SK-N-SH (cell line): ENCODE data around the gene CAPN6. TPM values are rescaled to one million over a fixed set of nuclear protein-coding genes. Genes with fewer than 3 reads are reported as not detected.

Experiments used
- CTCF ChIA-PET: fragments of 300-600, 350-600 bp; formaldehyde crosslinking; extraction: SDS; loops from one replicate; lab custom pipeline; 2021; lab: Yijun Ruan, JAX
- POLR2A ChIA-PET: fragments of 350-600 bp; sonication (Branson Sonifier 250); formaldehyde crosslinking; extraction: SDS; loops from one replicate; lab custom pipeline; 2020; ENCODE audit warnings: antibody characterized with exemption, inconsistent platforms; lab: Yijun Ruan, JAX
- DNase-seq: peaks from one replicate; pipeline ENCODE4 v3.0.0; 2012
- H2AFZ ChIP-seq: fragments of 200-600 bp; sonication (generic); 2 replicates; pipeline ENCODE4 v1.8.1; 2016; ENCODE audit warnings: antibody characterized with exemption, mild to moderate bottlenecking, low read depth
- H3F3A ChIP-seq: fragments of 200-600 bp; sonication (generic); replicated peaks from 2 replicates; pipeline ENCODE3; 2016; ENCODE audit warnings: antibody characterized with exemption, mild to moderate bottlenecking; ENCODE audit not compliant: insufficient read depth
- H3K27ac ChIP-seq, 2 experiments: fragments of 200-500 bp in 1 of 2; fragments of 200-600 bp in 1 of 2; sonication (Bioruptor generic) in 1 of 2; sonication (generic), shearing (Covaris generic) in 1 of 2; 2 replicates each; pipeline versions ENCODE4 v1.5.1 to v1.6.1; 2014 to 2016; ENCODE audit warnings: low read depth in 2 of 2, inconsistent platforms in 1 of 2, low read length in 1 of 2, mild to moderate bottlenecking in 1 of 2, mixed read lengths in 1 of 2
- H3K27me3 ChIP-seq: fragments of 200-600 bp; sonication (generic), shearing (Covaris generic); 2 replicates; pipeline ENCODE4 v1.6.1; 2016; ENCODE audit warnings: mixed run types; ENCODE audit not compliant: insufficient read depth
- H3K36me3 ChIP-seq, 2 experiments: fragments of 200-500 bp in 1 of 2; fragments of 200-600 bp in 1 of 2; sonication (Bioruptor generic) in 1 of 2; sonication (generic) in 1 of 2; replicated peaks in 1 of 2; 2 replicates each; pipeline versions ENCODE3 to v1.5.1; 2014 to 2016; ENCODE audit warnings: low read length in 1 of 2, mild to moderate bottlenecking in 1 of 2; ENCODE audit not compliant: insufficient read depth in 2 of 2, control insufficient read depth in 1 of 2
- H3K4me1 ChIP-seq, 2 experiments: fragments of 200-500 bp in 1 of 2; fragments of 200-600 bp in 1 of 2; sonication (Bioruptor generic) in 1 of 2; sonication (generic), shearing (Covaris generic) in 1 of 2; 2 replicates each; pipeline versions ENCODE4 v1.5.1 to v1.6.1; 2014 to 2016; ENCODE audit warnings: low read depth in 1 of 2, low read length in 1 of 2, mixed run types in 1 of 2; ENCODE audit not compliant: insufficient read depth in 2 of 2, control insufficient read depth in 1 of 2
- H3K4me2 ChIP-seq: fragments of 200-600 bp; sonication (generic), shearing (Covaris generic); 2 replicates; pipeline ENCODE4 v1.6.1; 2017; ENCODE audit warnings: mixed run types
- H3K4me3 ChIP-seq, 2 experiments: fragments of 200-500 bp in 1 of 2; fragments of 200-600 bp in 1 of 2; sonication (Bioruptor generic) in 1 of 2; sonication (generic), shearing (Covaris generic) in 1 of 2; 2 replicates each; pipeline versions ENCODE4 v1.5.1 to v1.8.1; 2014 to 2016; ENCODE audit warnings: low read depth in 2 of 2, inconsistent platforms in 1 of 2, low read length in 1 of 2, mild to moderate bottlenecking in 1 of 2, mixed read lengths in 1 of 2, moderate library complexity in 1 of 2
- H3K79me2 ChIP-seq: fragments of 200-600 bp; sonication (generic); 2 replicates; pipeline ENCODE4 v1.8.1; 2017; ENCODE audit warnings: mild to moderate bottlenecking; ENCODE audit not compliant: insufficient read depth
- H3K9ac ChIP-seq: fragments of 200-600 bp; sonication (generic); 2 replicates; pipeline ENCODE4 v1.6.1; 2017; ENCODE audit warnings: mixed run types
- H3K9me2 ChIP-seq: fragments of 200-600 bp; sonication (generic); 2 replicates; pipeline ENCODE4 v1.6.1; 2017; ENCODE audit warnings: mixed run types
- H3K9me3 ChIP-seq: fragments of 200-600 bp; sonication (generic); 2 replicates; pipeline ENCODE4 v1.6.1; 2017; ENCODE audit warnings: mixed run types, mild to moderate bottlenecking, moderate library complexity
- H4K20me1 ChIP-seq: fragments of 200-600 bp; sonication (generic); 2 replicates; pipeline ENCODE4 v1.6.1; 2017; ENCODE audit warnings: mild to moderate bottlenecking, mixed run types; ENCODE audit not compliant: insufficient read depth
- CHD2 ChIP-seq: fragments of 150-350 bp; IDR thresholded peaks from 2 replicates; pipeline ENCODE4 v1.6.1; 2018; ENCODE audit warnings: low read length; ENCODE audit not compliant: partially characterized antibody
- CTCF ChIP-seq: fragments of 200-600 bp; sonication (generic); IDR thresholded peaks from 2 replicates; pipeline ENCODE4 v1.6.1; 2017; ENCODE audit warnings: antibody characterized with exemption, mild to moderate bottlenecking, moderate library complexity
- ELF1 ChIP-seq: IDR thresholded peaks from 2 replicates; pipeline ENCODE4 v1.4.0; 2012
- FOSL2 ChIP-seq: IDR thresholded peaks from 2 replicates; pipeline ENCODE4 v1.4.0; 2012; ENCODE audit warnings: low read depth, mild to moderate bottlenecking, moderate library complexity, borderline replicate concordance
- FOXM1 ChIP-seq: IDR thresholded peaks from 2 replicates; pipeline ENCODE4 v1.4.0; 2012; ENCODE audit warnings: low read depth, mild to moderate bottlenecking
- GATA2 ChIP-seq: sonication (generic); formaldehyde crosslinking; IDR thresholded peaks from 2 replicates; pipeline ENCODE4 v1.5.0; 2020; ENCODE audit warnings: mild to moderate bottlenecking, missing genetic modification reagents
- JUND ChIP-seq: IDR thresholded peaks from 2 replicates; pipeline ENCODE4 v1.4.0; 2012
- MAX ChIP-seq: IDR thresholded peaks from 2 replicates; pipeline ENCODE4 v1.4.0; 2012; ENCODE audit warnings: low read depth
- MEF2A ChIP-seq: IDR thresholded peaks from 2 replicates; pipeline ENCODE4 v1.4.0; 2012; ENCODE audit warnings: low read depth, borderline replicate concordance
- NFIC ChIP-seq: IDR thresholded peaks from 2 replicates; pipeline ENCODE4 v1.4.0; 2012; ENCODE audit warnings: borderline replicate concordance
- POLR2AphosphoS5 ChIP-seq: IDR thresholded peaks from 2 replicates; pipeline ENCODE4 v1.6.1; 2012; ENCODE audit warnings: low read depth, low read length
- RAD21 ChIP-seq: IDR thresholded peaks from 2 replicates; pipeline ENCODE4 v1.6.1; 2012; ENCODE audit warnings: mild to moderate bottlenecking, low read length
- SIN3A ChIP-seq: IDR thresholded peaks from 2 replicates; pipeline ENCODE4 v1.6.1; 2012; ENCODE audit warnings: low read depth, mild to moderate bottlenecking, low read length, moderate library complexity, borderline replicate concordance
- SMC3 ChIP-seq: IDR thresholded peaks from 2 replicates; pipeline ENCODE4 v1.6.1; 2012; ENCODE audit warnings: low read depth, low read length, improper control_type of control experiment
- TAF1 ChIP-seq: IDR thresholded peaks from 2 replicates; pipeline ENCODE4 v1.6.1; 2012; ENCODE audit warnings: low read depth, mild to moderate bottlenecking, low read length, moderate library complexity, borderline replicate concordance
- TCF12 ChIP-seq: IDR thresholded peaks from 2 replicates; pipeline ENCODE4 v1.4.0; 2012
- TEAD4 ChIP-seq: IDR thresholded peaks from 2 replicates; pipeline ENCODE4 v1.4.0; 2012; ENCODE audit warnings: mild to moderate bottlenecking, borderline replicate concordance; ENCODE audit not compliant: insufficient read depth
- USF1 ChIP-seq: IDR thresholded peaks from 2 replicates; pipeline ENCODE4 v1.4.0; 2012; ENCODE audit warnings: low read depth, borderline replicate concordance
- YY1 ChIP-seq: IDR thresholded peaks from 2 replicates; pipeline ENCODE4 v1.4.0; 2012; ENCODE audit warnings: low read depth, mild to moderate bottlenecking
- WGBS: methylation state at CpG from one replicate; pipeline ENCODE4 v1.1.6; 2017; ENCODE audit warnings: low lambda C conversion rate; 5-methylcytosine and 5-hydroxymethylcytosine counted together
- polyA plus RNA-seq, 3 experiments: library from polyadenylated mRNA; depleted of rRNA; stranded (reverse); fragments of >200 nt; gene quantifications; 2 replicates each; pipeline ENCODE4 v1.2.3, GENCODE V29; 2012
- TF ChIP-seq, protein P1 (sequence below): fragments of 150-350 bp; IDR thresholded peaks from 2 replicates; pipeline ENCODE4 v1.6.1; 2016; ENCODE audit warnings: mild to moderate bottlenecking, low read depth, low read length
- TF ChIP-seq, protein P2 (sequence below): fragments of 150-350 bp; IDR thresholded peaks from 2 replicates; pipeline ENCODE4 v1.6.1; 2017; ENCODE audit warnings: antibody characterized with exemption, low read length, low read depth, borderline replicate concordance

Gene CAPN6
- polyA plus RNA-seq, 1 of the 3 experiments (the other 2 are of a cell fraction), result not detected

DNA sequence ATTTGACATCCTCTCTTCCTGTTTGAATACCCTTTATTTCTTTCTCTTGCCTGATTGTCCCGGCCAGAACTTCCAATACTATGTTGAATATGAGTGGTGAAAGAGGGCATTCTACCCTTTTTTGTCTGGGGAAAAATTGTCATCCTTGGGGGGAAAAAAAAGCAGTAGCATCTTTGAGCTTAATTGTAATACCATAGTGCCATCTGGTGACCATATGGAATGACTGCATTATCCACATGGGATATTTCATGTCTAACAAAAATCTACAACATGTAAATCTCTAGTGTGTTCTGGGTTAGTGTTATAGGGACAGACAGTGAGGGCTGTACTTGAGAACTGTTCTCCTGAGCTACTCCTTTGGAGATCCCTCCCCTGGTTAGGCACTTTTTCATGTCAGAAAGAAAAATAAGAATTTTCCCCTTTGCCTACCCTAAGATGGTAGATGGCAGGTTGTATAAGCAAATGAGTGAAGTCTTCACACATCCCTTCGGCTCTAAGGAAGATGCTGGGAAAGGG is 26.0 kb downstream of the CAPN6 start:
- H2AFZ ChIP-seq, result no peak overlapping the region
- H3K4me1 ChIP-seq, result no peaks in the 10 kb centered on the region
- H3K9me2 ChIP-seq, result no peaks in the 10 kb centered on the region
- no peak overlapping the region for H3K4me3 ChIP-seq
- CTCF ChIA-PET, result interaction anchor here (0.6 to 2.5 kb wide), 35 partner anchors 10 to 1097 kb away, joined by 3 to 22 read pairs (median 4); partner anchors contain the start of gene DCX
- DNase-seq, result peak; percentile 50
- no peak overlapping the region for H3K9ac ChIP-seq
- H3K36me3 ChIP-seq, result no peaks in the 10 kb centered on the region
- H3F3A ChIP-seq, result no peaks in the 10 kb centered on the region
- H3K9me3 ChIP-seq, result no peaks in the 10 kb centered on the region
- TF ChIP-seq RAD21 (peak; percentile 81), CTCF (peak; percentile 75), TEAD4 (no peak), SMC3 (peak; percentile 49; the same call in 1 of the 2 replicates)
- TF ChIP-seq, protein P1, sequence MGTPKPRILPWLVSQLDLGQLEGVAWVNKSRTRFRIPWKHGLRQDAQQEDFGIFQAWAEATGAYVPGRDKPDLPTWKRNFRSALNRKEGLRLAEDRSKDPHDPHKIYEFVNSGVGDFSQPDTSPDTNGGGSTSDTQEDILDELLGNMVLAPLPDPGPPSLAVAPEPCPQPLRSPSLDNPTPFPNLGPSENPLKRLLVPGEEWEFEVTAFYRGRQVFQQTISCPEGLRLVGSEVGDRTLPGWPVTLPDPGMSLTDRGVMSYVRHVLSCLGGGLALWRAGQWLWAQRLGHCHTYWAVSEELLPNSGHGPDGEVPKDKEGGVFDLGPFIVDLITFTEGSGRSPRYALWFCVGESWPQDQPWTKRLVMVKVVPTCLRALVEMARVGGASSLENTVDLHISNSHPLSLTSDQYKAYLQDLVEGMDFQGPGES, result no peak
- TF ChIP-seq, all 33 proteins: peak for 3
- Histone ChIP-seq H3K27me3 (peaks cover 29% of the 10 kb centered on the region), H3K79me2 (no peaks in the 10 kb centered on the region), H3K27ac (no peak overlapping the region), H4K20me1 (no peaks in the 10 kb centered on the region), H3K4me2 (no peak overlapping the region)
- POLR2A ChIA-PET, result no interaction called here
- 8% methylated on average over 2 of the region's 2 CpGs for WGBS

GRCh38 chrX:111216293-111216801 is 53.9 kb downstream of the CAPN6 start:
- 0 out of 2 replicates have a peak, but pooled peaks cover 3% of the 10 kb centered on the region for H3K27me3 ChIP-seq
- H3K4me1 ChIP-seq, result no peaks in the 10 kb centered on the region
- H3K4me3 ChIP-seq, result no peak overlapping the region
- no peaks in the 10 kb centered on the region for H4K20me1 ChIP-seq
- ChIA-PET CTCF (no interaction called here), POLR2A (no interaction called here)
- WGBS, result 42% methylated on average over 6 of the region's 6 CpGs
- H3F3A ChIP-seq, result no peaks in the 10 kb centered on the region
- H3K9ac ChIP-seq, result no peak overlapping the region
- H3K36me3 ChIP-seq, result no peaks in the 10 kb centered on the region
- no peaks in the 10 kb centered on the region for H3K9me3 ChIP-seq
- no peaks in the 10 kb centered on the region for H3K79me2 ChIP-seq
- DNase-seq, result no peak
- H3K4me2 ChIP-seq, result no peak overlapping the region
- H2AFZ ChIP-seq, result no peak overlapping the region
- no peak overlapping the region for H3K27ac ChIP-seq
- no peaks in the 10 kb centered on the region for H3K9me2 ChIP-seq
- TF ChIP-seq MAX (no peak), TAF1 (no peak), CTCF (no peak), GATA2 (CRISPR knock-in tag) (no peak), FOSL2 (no peak), SIN3A (no peak), USF1 (no peak), NFIC (no peak), MEF2A (no peak), ELF1 (no peak), TEAD4 (no peak), YY1 (no peak), POLR2AphosphoS5 (no peak), TCF12 (no peak), FOXM1 (no peak), SMC3 (no peak), JUND (no peak), CHD2 (no peak)
- TF ChIP-seq, protein P2, sequence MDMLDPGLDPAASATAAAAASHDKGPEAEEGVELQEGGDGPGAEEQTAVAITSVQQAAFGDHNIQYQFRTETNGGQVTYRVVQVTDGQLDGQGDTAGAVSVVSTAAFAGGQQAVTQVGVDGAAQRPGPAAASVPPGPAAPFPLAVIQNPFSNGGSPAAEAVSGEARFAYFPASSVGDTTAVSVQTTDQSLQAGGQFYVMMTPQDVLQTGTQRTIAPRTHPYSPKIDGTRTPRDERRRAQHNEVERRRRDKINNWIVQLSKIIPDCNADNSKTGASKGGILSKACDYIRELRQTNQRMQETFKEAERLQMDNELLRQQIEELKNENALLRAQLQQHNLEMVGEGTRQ, result no peak
